ENCODE measurements around the gene BMI1. TPM values are rescaled to one million over a fixed set of nuclear protein-coding genes. Genes with fewer than 3 reads are reported as not detected.

BMI1 gene
- total and polyA plus RNA-seq, 2 donors (not counting 1 experiment from before 2014, with no cell fraction given): 30.6 to 41.6 TPM

- H3K27ac ChIP-seq (ENCODE audit: insufficient read depth, low read length): peak overlapping the region; percentile 39
- peak; percentile 57 to 73 for DNase-seq (ENCODE audit: low read depth in 2 of 2)
- TF ChIP-seq EZH2 (IDR thresholded peaks at IDR 0.05; ENCODE audit: low read length, missing control alignments): no peak
- TF ChIP-seq, protein P1, sequence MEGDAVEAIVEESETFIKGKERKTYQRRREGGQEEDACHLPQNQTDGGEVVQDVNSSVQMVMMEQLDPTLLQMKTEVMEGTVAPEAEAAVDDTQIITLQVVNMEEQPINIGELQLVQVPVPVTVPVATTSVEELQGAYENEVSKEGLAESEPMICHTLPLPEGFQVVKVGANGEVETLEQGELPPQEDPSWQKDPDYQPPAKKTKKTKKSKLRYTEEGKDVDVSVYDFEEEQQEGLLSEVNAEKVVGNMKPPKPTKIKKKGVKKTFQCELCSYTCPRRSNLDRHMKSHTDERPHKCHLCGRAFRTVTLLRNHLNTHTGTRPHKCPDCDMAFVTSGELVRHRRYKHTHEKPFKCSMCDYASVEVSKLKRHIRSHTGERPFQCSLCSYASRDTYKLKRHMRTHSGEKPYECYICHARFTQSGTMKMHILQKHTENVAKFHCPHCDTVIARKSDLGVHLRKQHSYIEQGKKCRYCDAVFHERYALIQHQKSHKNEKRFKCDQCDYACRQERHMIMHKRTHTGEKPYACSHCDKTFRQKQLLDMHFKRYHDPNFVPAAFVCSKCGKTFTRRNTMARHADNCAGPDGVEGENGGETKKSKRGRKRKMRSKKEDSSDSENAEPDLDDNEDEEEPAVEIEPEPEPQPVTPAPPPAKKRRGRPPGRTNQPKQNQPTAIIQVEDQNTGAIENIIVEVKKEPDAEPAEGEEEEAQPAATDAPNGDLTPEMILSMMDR (conservative IDR thresholded peaks at IDR 0.05 in 1 of 2, IDR thresholded peaks at IDR 0.05 in 1 of 2; ENCODE audit: low read depth in 1 of 2, low read length in 2 of 2): no peak
Observed at GRCh38 chr10:22325272-22326144, 4.6 kb downstream of the BMI1 start.

GRCh38 chr10:22326145-22326702 is 5.3 kb downstream of the BMI1 start:
- H3K9me3 ChIP-seq (ENCODE audit: control insufficient read depth, insufficient read depth, low read depth, low read length): no peaks in the 10 kb centered on the region
- H3K4me1 ChIP-seq (ENCODE audit: control insufficient read depth, extremely low read depth, insufficient read depth, low read length): no peaks in the 10 kb centered on the region
- H3K36me3 ChIP-seq (ENCODE audit: control insufficient read depth, insufficient read depth, low read length): peaks cover 3% of the 10 kb centered on the region
- peak overlapping the region; percentile 55 for H3K9ac ChIP-seq (ENCODE audit: insufficient read depth, low read length)
- H4K20me1 ChIP-seq (ENCODE audit: control insufficient read depth, extremely low read depth, insufficient read depth, low read length): peaks cover 3% of the 10 kb centered on the region
- H2AFZ ChIP-seq (ENCODE audit: low read length): peak overlapping the region; percentile 45
- H3K27me3 ChIP-seq (ENCODE audit: control insufficient read depth, insufficient read depth, low read length): peaks cover 20% of the 10 kb centered on the region
- peak overlapping the region; percentile 63 to 74 (median 70) for H3K4me3 ChIP-seq (replicated peaks in 1 of 4; ENCODE audit: control extremely low read depth in 1 of 4, insufficient read depth in 1 of 4, low read depth in 3 of 4, low read length in 4 of 4)
- H3K79me2 ChIP-seq (ENCODE audit: control insufficient read depth, insufficient read depth, low read length): peaks cover 4% of the 10 kb centered on the region
- DNase-seq (ENCODE audit: low read depth in 2 of 2): no peak
- peak overlapping the region; percentile 92 for H3K4me2 ChIP-seq (ENCODE audit: extremely low read depth, insufficient read depth, low read length)
- no peak for TF ChIP-seq EZH2 (IDR thresholded peaks at IDR 0.05; ENCODE audit: low read length, missing control alignments)
- TF ChIP-seq, protein P1 (conservative IDR thresholded peaks at IDR 0.05 in 1 of 2, IDR thresholded peaks at IDR 0.05 in 1 of 2; ENCODE audit: low read depth in 1 of 2, low read length in 2 of 2): no peak
- peak overlapping the region; percentile 39 for H3K27ac ChIP-seq (ENCODE audit: insufficient read depth, low read length)

More at GRCh38 chr10:22325272-22326144, 4.6 kb downstream of the BMI1 start:
- H3K4me1 ChIP-seq (ENCODE audit: control insufficient read depth, extremely low read depth, insufficient read depth, low read length): no peaks in the 10 kb centered on the region
- peak overlapping the region; percentile 55 for H3K9ac ChIP-seq (ENCODE audit: insufficient read depth, low read length)
- peak overlapping the region; percentile 92 for H3K4me2 ChIP-seq (ENCODE audit: extremely low read depth, insufficient read depth, low read length)
- H3K4me3 ChIP-seq (replicated peaks in 1 of 4; ENCODE audit: control extremely low read depth in 1 of 4, insufficient read depth in 1 of 4, low read depth in 3 of 4, low read length in 4 of 4): peak overlapping the region; percentile 63 to 74 (median 70)
- H4K20me1 ChIP-seq (ENCODE audit: control insufficient read depth, extremely low read depth, insufficient read depth, low read length): peaks cover 3% of the 10 kb centered on the region
- H3K79me2 ChIP-seq (ENCODE audit: control insufficient read depth, insufficient read depth, low read length): peaks cover 4% of the 10 kb centered on the region
- H3K27me3 ChIP-seq (ENCODE audit: control insufficient read depth, insufficient read depth, low read length): peaks cover 20% of the 10 kb centered on the region
- H2AFZ ChIP-seq (ENCODE audit: low read length): peak overlapping the region; percentile 45
- H3K9me3 ChIP-seq (ENCODE audit: control insufficient read depth, insufficient read depth, low read depth, low read length): no peaks in the 10 kb centered on the region
- H3K36me3 ChIP-seq (ENCODE audit: control insufficient read depth, insufficient read depth, low read length): peaks cover 3% of the 10 kb centered on the region

DNA sequence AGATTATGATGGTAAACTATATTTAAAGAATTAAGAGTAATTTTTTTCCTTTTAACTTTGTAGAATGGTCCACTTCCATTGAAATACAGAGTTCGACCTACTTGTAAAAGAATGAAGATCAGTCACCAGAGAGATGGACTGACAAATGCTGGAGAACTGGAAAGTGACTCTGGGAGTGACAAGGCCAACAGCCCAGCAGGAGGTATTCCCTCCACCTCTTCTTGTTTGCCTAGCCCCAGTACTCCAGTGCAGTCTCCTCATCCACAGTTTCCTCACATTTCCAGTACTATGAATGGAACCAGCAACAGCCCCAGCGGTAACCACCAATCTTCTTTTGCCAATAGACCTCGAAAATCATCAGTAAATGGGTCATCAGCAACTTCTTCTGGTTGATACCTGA is 8.3 kb downstream of the BMI1 start:
- Histone ChIP-seq H3K36me3 (ENCODE audit: control insufficient read depth, insufficient read depth, low read length) (peaks cover 3% of the 10 kb centered on the region), H3K9me3 (ENCODE audit: control insufficient read depth, insufficient read depth, low read depth, low read length) (no peaks in the 10 kb centered on the region), H3K79me2 (ENCODE audit: control insufficient read depth, insufficient read depth, low read length) (peaks cover 2% of the 10 kb centered on the region)

More for the DNA sequence above, 8.3 kb downstream of the BMI1 start:
- no peak overlapping the region for H3K4me3 ChIP-seq (replicated peaks in 1 of 4; ENCODE audit: control extremely low read depth in 1 of 4, insufficient read depth in 1 of 4, low read depth in 3 of 4, low read length in 4 of 4)
- no peak overlapping the region for H3K4me2 ChIP-seq (ENCODE audit: extremely low read depth, insufficient read depth, low read length)
- H3K27ac ChIP-seq (ENCODE audit: insufficient read depth, low read length): no peak overlapping the region
- no peak for TF ChIP-seq EZH2 (IDR thresholded peaks at IDR 0.05; ENCODE audit: low read length, missing control alignments)
- TF ChIP-seq, protein P1 (conservative IDR thresholded peaks at IDR 0.05 in 1 of 2, IDR thresholded peaks at IDR 0.05 in 1 of 2; ENCODE audit: low read depth in 1 of 2, low read length in 2 of 2): no peak
- no peak overlapping the region for H2AFZ ChIP-seq (ENCODE audit: low read length)
- H4K20me1 ChIP-seq (ENCODE audit: control insufficient read depth, extremely low read depth, insufficient read depth, low read length): no peaks in the 10 kb centered on the region
- no peak overlapping the region for H3K9ac ChIP-seq (ENCODE audit: insufficient read depth, low read length)
- DNase-seq (ENCODE audit: low read depth in 2 of 2): no peak
- H3K4me1 ChIP-seq (ENCODE audit: control insufficient read depth, extremely low read depth, insufficient read depth, low read length): no peaks in the 10 kb centered on the region
- H3K27me3 ChIP-seq (ENCODE audit: control insufficient read depth, insufficient read depth, low read length): peaks cover under 1% of the 10 kb centered on the region
